Measurements from ENCODE around the gene CFAP65. TPM values are rescaled to one million over a fixed set of nuclear protein-coding genes. Genes with fewer than 3 reads are reported as not detected.

CFAP65 gene
- total RNA-seq, 4 donors from 2014 or later, result not detected

DNA sequence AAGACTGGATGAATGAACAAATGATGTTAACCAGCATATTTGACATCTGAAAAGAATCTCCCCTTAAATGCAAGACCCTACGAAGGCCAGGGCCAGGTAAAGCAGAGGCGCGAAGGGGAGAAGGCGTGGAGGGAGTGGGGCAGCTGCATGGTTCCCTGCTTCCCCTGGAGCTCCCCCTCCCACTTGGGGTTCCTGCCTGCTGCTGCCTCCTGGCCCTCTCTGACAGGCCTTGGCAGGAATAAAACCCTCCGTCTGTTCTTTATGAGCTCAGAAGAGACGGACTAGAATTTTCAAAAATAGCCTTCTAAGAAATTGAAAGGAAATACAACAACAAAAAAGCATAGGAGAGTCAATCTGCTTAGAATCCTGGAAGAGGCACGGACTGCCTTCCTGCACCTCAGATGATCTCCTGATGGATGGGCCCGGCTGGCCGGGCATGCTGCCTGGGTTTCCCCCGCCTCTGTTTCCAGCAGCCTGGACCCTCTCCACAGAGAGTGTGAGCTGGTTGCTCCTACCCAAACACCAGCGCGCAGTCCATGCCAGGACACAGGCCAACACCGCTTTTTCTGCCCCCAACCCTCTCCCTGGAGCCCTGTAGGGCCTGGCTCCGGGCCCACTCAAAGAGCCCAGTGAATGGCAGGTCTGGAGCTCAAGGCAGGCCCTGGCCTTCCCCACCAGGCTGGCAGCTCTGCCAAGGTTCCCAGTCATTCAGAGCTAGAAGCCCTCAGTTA is 23.9 kb downstream of the CFAP65 start:
- TF ChIP-seq, protein P1, sequence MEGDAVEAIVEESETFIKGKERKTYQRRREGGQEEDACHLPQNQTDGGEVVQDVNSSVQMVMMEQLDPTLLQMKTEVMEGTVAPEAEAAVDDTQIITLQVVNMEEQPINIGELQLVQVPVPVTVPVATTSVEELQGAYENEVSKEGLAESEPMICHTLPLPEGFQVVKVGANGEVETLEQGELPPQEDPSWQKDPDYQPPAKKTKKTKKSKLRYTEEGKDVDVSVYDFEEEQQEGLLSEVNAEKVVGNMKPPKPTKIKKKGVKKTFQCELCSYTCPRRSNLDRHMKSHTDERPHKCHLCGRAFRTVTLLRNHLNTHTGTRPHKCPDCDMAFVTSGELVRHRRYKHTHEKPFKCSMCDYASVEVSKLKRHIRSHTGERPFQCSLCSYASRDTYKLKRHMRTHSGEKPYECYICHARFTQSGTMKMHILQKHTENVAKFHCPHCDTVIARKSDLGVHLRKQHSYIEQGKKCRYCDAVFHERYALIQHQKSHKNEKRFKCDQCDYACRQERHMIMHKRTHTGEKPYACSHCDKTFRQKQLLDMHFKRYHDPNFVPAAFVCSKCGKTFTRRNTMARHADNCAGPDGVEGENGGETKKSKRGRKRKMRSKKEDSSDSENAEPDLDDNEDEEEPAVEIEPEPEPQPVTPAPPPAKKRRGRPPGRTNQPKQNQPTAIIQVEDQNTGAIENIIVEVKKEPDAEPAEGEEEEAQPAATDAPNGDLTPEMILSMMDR (IDR thresholded peaks at IDR 0.05), result no peak
- TF ChIP-seq POLR2A (IDR thresholded peaks at IDR 0.05; ENCODE audit: low read depth) (no peak), EP300 (IDR thresholded peaks at IDR 0.05) (no peak), POLR2AphosphoS5 (IDR thresholded peaks at IDR 0.05) (no peak)
- WGBS, result 63% methylated on average over 14 of the region's 14 CpGs
- Histone ChIP-seq H3K27ac (replicated peaks in 1 of 4) (no peak overlapping the region), H3K9me3 (no peaks in the 10 kb centered on the region), H3K4me1 (no peaks in the 10 kb centered on the region), H3K27me3 (peaks cover 0 to 47% (median 0%) of the 10 kb centered on the region in 4 donors), H3K36me3 (no peaks in the 10 kb centered on the region), H3K4me3 (no peak overlapping the region)
- DNase-seq (ENCODE audit: extremely low spot score), result no peak
- intact Hi-C loops (cut with DNase I), result no loop called here

DNA sequence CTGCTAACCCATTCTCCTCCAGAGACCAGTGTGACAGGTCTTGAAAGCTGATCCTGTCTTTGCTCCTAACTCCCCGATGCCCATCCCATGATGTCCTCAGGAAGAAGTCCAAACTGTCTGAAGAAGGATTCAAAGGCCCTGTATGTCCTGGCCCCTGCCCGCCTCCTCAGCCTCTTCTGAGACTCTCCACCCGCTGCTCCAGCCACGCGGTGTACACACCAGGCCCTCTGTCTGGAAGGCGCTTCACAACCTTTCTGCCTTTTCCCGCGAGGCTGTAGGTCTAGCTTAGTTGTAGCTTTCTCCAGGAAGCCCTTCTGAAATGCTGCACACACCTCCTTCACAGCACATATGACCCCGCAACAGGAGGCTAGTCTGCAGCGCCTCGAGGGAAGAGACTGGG is 24.6 kb downstream of the CFAP65 start:
- Histone ChIP-seq H3K36me3 (no peaks in the 10 kb centered on the region), H3K4me1 (no peaks in the 10 kb centered on the region), H3K4me3 (no peak overlapping the region), H3K27me3 (peaks cover 0 to 41% (median 0%) of the 10 kb centered on the region in 4 donors), H3K27ac (replicated peaks in 1 of 4) (no peak overlapping the region), H3K9me3 (peaks cover 0 to under 1% (median 0%) of the 10 kb centered on the region in 4 donors)
- TF ChIP-seq POLR2A (IDR thresholded peaks at IDR 0.05; ENCODE audit: low read depth) (no peak), POLR2AphosphoS5 (IDR thresholded peaks at IDR 0.05) (no peak), EP300 (IDR thresholded peaks at IDR 0.05) (no peak)
- TF ChIP-seq, protein P1 (IDR thresholded peaks at IDR 0.05), result no peak
- intact Hi-C loops (cut with DNase I), result no loop called here
- no peak for DNase-seq (ENCODE audit: extremely low spot score)
- WGBS, result 89% methylated on average over 11 of the region's 11 CpGs

DNA sequence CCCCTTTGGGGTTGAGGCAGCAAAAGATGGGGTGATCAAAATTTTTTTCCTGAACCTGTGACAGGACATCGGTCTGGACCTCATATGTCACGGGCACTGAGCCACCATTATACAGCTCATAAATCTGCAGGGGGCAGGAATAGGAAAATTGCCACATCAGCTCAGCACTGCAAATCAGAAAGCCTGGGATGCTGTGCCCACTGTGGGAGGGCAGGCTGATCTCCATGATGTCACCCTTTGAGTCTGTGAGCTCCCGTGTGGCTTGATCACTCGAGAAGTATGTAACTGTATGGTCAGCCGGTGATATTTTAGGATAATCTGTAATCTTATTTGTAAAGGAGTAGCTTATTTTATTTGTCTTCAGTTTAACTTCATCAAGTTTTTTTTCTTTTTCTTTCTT is 30.4 kb downstream of the CFAP65 start:
- 83% methylated on average over 5 of the region's 5 CpGs for WGBS
- H3K9me3 ChIP-seq, result peaks cover 0 to 3% (median 0%) of the 10 kb centered on the region in 4 donors
- no peaks in the 10 kb centered on the region for H3K36me3 ChIP-seq
- intact Hi-C loops (cut with DNase I), result no loop called here
- no peaks in the 10 kb centered on the region for H3K4me1 ChIP-seq
- no peak overlapping the region for H3K27ac ChIP-seq (replicated peaks in 1 of 4)
- H3K27me3 ChIP-seq, result peaks cover 0 to 54% (median 0%) of the 10 kb centered on the region in 4 donors
- TF ChIP-seq, protein P1 (IDR thresholded peaks at IDR 0.05), result no peak
- TF ChIP-seq POLR2A (IDR thresholded peaks at IDR 0.05; ENCODE audit: low read depth), result no peak
- no peak for TF ChIP-seq POLR2AphosphoS5 (IDR thresholded peaks at IDR 0.05)
- TF ChIP-seq EP300 (IDR thresholded peaks at IDR 0.05), result no peak
- DNase-seq (ENCODE audit: extremely low spot score), result no peak
- no peak overlapping the region for H3K4me3 ChIP-seq

DNA sequence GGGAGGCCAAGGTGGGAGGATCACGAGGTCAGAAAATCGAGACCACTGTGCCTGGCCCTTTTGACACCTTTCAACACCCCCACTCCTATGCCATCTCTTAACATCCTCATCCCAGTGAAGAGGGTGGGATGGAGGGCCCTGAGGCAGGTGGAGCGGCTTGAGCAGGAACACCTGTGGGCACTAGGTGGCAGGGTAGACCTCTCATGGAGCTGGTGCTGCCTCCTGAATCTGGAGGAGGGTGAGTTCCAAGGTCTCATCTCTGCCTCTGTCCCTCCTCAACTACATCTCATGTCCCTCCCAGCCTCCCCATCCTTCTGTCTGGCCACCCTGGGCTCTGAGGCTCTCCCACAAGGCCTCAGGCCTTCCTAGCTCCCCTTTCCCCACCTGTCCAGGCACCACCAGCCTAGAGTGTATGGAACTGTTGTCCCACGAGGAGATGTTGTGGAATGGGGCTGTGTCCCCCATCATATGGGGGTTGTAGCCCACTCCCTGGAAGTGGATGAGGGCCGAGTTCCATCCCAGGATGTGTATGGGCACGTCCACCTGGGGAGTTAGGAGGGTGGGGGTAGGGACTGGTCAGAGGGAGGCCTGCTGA is 31.1 kb downstream of the CFAP65 start:
- intact Hi-C loops (cut with DNase I), result no loop called here
- peaks cover 0 to 60% (median 2%) of the 10 kb centered on the region in 4 donors for H3K27me3 ChIP-seq
- no peak for DNase-seq (ENCODE audit: extremely low spot score)
- H3K36me3 ChIP-seq, result no peaks in the 10 kb centered on the region
- H3K9me3 ChIP-seq, result peaks cover 0 to 3% (median 0%) of the 10 kb centered on the region in 4 donors
- no peak overlapping the region for H3K27ac ChIP-seq (replicated peaks in 1 of 4)
- H3K4me3 ChIP-seq, result no peak overlapping the region
- no peaks in the 10 kb centered on the region for H3K4me1 ChIP-seq
- WGBS, result 56% methylated on average over 4 of the region's 6 CpGs
- TF ChIP-seq EP300 (IDR thresholded peaks at IDR 0.05) (no peak), POLR2AphosphoS5 (IDR thresholded peaks at IDR 0.05) (no peak), POLR2A (IDR thresholded peaks at IDR 0.05; ENCODE audit: low read depth) (no peak)
- TF ChIP-seq, protein P1 (IDR thresholded peaks at IDR 0.05), result peak in 1 of 3 experiments; percentile 2
